GM18526 (cell line): Measurements from ENCODE around the gene SCFD1.

ENCODE experiments used
- POLR2A ChIP-seq: IDR thresholded peaks from 3 replicates; pipeline ENCODE4 v1.6.1; 2011; ENCODE audit not compliant: insufficient read length; ENCODE audit errors: extremely low read depth

The SCFD1 gene

GRCh38 chr14:30767624-30768023 lies 145.5 kb downstream of the SCFD1 start:
- TF ChIP-seq POLR2A = no peak

GRCh38 chr14:30768791-30769190 lies 146.7 kb downstream of the SCFD1 start:
- no peak for TF ChIP-seq POLR2A

GRCh38 chr14:30770376-30770775 lies 148.3 kb downstream of the SCFD1 start:
- TF ChIP-seq POLR2A = no peak

GRCh38 chr14:30771595-30771994 lies 149.5 kb downstream of the SCFD1 start:
- no peak for TF ChIP-seq POLR2A

- TF ChIP-seq POLR2A = no peak
Observed at GRCh38 chr14:30779210-30779609, 157.1 kb downstream of the SCFD1 start.
